RWPE2 (cell line): ENCODE data around the gene JPH2.

ENCODE experiments used
- ATAC-seq: fragments of 200-7000 bp; cut with Tn5 transposase; 3 replicates; pipeline ENCODE4 v1.9.1; 2021; ENCODE audit warnings: low read depth
- DNase-seq: peaks from one replicate; pipeline ENCODE4 v3.0.0-alpha.2; 2020; ENCODE audit warnings: low spot score
- H3K27ac ChIP-seq: fragments of 450-650 bp; 2 replicates; pipeline ENCODE4 v1.5.1; 2017; ENCODE audit warnings: mild to moderate bottlenecking; ENCODE audit not compliant: poor library complexity, severe bottlenecking
- H3K27me3 ChIP-seq: fragments of 250-450 bp; sonication (Bioruptor Pico); 2 replicates; pipeline ENCODE4 v1.5.1; 2021; ENCODE audit warnings: mild to moderate bottlenecking, moderate library complexity; ENCODE audit not compliant: insufficient read depth, poor library complexity, severe bottlenecking
- H3K36me3 ChIP-seq: fragments of 250-450 bp; sonication (Bioruptor Pico); 2 replicates; pipeline ENCODE4 v1.5.1; 2020; ENCODE audit warnings: low read depth, mild to moderate bottlenecking, moderate library complexity
- H3K4me1 ChIP-seq: fragments of 250-450 bp; sonication (Bioruptor Pico); 2 replicates; pipeline ENCODE4 v1.5.1; 2021; ENCODE audit warnings: mild to moderate bottlenecking, moderate library complexity; ENCODE audit not compliant: insufficient read depth, poor library complexity, severe bottlenecking
- H3K4me3 ChIP-seq: fragments of 250-450 bp; sonication (Bioruptor Pico); 2 replicates; pipeline ENCODE4 v1.5.1; 2021; ENCODE audit warnings: mild to moderate bottlenecking, moderate library complexity; ENCODE audit not compliant: severe bottlenecking
- H3K9me3 ChIP-seq: fragments of 250-450 bp; sonication (Bioruptor Pico); 2 replicates; pipeline ENCODE4 v1.5.1; 2021; ENCODE audit warnings: mild to moderate bottlenecking, moderate library complexity; ENCODE audit not compliant: severe bottlenecking
- CTCF ChIP-seq: fragments of 450-650 bp; IDR thresholded peaks from one replicate; pipeline ENCODE4 v1.5.1; 2017; ENCODE audit warnings: mild to moderate bottlenecking, moderate library complexity; ENCODE audit not compliant: poor library complexity, severe bottlenecking

The JPH2 gene

GRCh38 chr20:44176833-44177534, 10.0 kb downstream of the JPH2 start:
- no peak overlapping the region for H3K4me3 ChIP-seq
- ATAC-seq = peak; percentile 93
- peak; percentile 7 for TF ChIP-seq CTCF
- H3K27ac ChIP-seq = peak overlapping the region; percentile 88
- peaks cover 14% of the 10 kb centered on the region for H3K36me3 ChIP-seq
- H3K4me1 ChIP-seq = peaks cover 36% of the 10 kb centered on the region
- no peaks in the 10 kb centered on the region for H3K27me3 ChIP-seq
- peak; percentile 97 for DNase-seq
- H3K9me3 ChIP-seq = no peaks in the 10 kb centered on the region

- Histone ChIP-seq H3K27me3 (no peaks in the 10 kb centered on the region), H3K4me3 (no peak overlapping the region), H3K4me1 (peaks cover 36% of the 10 kb centered on the region), H3K27ac (peak overlapping the region; percentile 88), H3K9me3 (no peaks in the 10 kb centered on the region), H3K36me3 (peaks cover 14% of the 10 kb centered on the region)
- no peak for DNase-seq
- no peak for ATAC-seq
- TF ChIP-seq CTCF = no peak
Observed at GRCh38 chr20:44174996-44175765, 11.8 kb downstream of the JPH2 start.

GRCh38 chr20:44173846-44174245, 13.1 kb downstream of the JPH2 start:
- ATAC-seq = no peak
- no peak overlapping the region for H3K4me3 ChIP-seq
- H3K4me1 ChIP-seq = peaks cover 32% of the 10 kb centered on the region

GRCh38 chr20:44173116-44173515, 13.9 kb downstream of the JPH2 start:
- Histone ChIP-seq H3K27me3 (no peaks in the 10 kb centered on the region), H3K9me3 (no peaks in the 10 kb centered on the region), H3K27ac (peak overlapping the region; percentile 13), H3K4me3 (no peak overlapping the region), H3K36me3 (peaks cover 5% of the 10 kb centered on the region), H3K4me1 (peaks cover 25% of the 10 kb centered on the region)
- ATAC-seq (no peak), DNase-seq (no peak)
- TF ChIP-seq CTCF = no peak

More at GRCh38 chr20:44173846-44174245, 13.1 kb downstream of the JPH2 start:
- TF ChIP-seq CTCF = no peak
- Histone ChIP-seq H3K27me3 (no peaks in the 10 kb centered on the region), H3K36me3 (peaks cover 13% of the 10 kb centered on the region), H3K9me3 (no peaks in the 10 kb centered on the region), H3K27ac (peak overlapping the region; percentile 13)
- no peak for DNase-seq
